Germinal center (tissue), 1 donor: ENCODE data around the gene BMPR1A.
"Not testable (repeated sequence)": the region's sequence is repeated elsewhere in the genome, so short reads cannot be mapped to it uniquely, and the experiment has no call there.

Experiments used
- DNase-seq: peaks from one replicate; pipeline ENCODE4 v3.0.0; 2012; ENCODE audit warnings: mixed read lengths, low spot score

Gene BMPR1A

DNA sequence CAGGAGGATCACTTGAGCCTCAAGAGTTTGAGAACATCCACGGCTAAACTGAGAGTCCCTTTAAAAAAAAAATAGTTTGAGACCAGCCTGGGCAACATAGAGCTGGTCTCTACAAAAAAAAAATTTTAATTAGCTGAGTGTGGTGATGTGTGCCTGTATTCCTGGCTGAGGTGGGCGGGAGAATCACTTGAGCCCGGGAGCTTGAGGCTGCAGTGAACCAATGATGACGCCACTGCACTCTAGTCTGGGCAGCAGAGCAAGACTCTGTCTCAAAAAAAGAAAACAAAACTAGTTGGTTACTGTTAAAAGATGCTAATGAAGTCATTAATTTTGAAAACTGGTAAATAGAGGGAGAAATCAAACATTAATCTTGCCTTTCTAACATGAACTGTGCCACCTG lies 124.6 kb downstream of the BMPR1A start:
- no peak for DNase-seq

DNA sequence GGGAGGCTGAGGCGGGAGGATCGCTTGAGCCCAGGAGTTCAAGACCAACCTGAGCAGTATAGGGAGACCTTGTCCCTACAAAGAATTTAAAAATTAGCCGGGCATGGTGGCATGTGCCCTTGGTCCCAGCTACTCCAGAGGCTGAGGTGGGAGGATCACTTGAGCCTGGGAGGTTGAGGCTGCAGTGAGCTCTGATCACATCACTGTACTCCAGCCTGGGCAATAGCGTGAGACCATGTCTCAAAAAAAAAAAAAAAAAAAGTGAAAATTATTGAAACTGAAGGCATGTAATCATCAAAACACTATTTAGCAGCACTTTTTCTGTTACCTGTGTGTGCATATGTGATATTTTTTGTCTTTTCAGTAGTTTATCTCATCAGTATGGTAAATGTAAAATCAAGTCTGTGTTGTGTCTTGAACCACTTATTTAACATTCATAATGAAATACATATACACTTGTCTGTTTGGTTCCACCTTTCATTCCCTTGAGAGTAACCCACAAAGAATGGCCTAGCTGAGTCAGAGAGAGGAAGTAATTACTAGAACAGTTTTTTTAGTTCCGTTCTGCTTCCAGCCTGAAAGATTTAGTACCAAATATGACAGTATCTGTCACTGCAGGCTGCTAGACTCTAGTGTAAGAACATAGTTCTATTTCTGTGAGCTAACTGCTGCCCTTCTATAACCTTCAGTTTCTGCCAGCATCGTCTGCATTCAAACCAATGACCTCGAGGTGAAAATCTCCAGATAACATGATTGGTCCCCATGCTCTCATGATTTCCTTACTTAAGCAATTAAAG lies 132.4 kb downstream of the BMPR1A start:
- DNase-seq, result peak; percentile 62

DNA sequence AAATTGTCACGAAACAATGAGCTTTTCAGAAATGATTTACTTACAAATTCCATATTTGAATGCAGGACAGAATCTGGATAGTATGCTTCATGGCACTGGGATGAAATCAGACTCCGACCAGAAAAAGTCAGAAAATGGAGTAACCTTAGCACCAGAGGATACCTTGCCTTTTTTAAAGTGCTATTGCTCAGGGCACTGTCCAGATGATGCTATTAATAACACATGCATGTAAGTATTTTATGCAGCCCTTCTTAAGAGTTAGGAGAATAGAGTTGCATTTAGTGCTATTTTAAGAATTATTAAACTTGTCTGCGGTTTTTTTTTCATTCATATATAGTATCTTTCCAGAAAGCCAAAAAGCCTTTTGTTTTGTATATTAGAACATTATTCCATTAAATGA lies 133.6 kb downstream of the BMPR1A start:
- DNase-seq, result no peak

- no peak for DNase-seq
Observed at GRCh38 chr10:86898511-86898910, 142.1 kb downstream of the BMPR1A start.

GRCh38 chr10:86899132-86899531 lies 142.7 kb downstream of the BMPR1A start:
- no peak for DNase-seq

- DNase-seq, result peak; percentile 32
Observed at GRCh38 chr10:86899670-86900276, 143.4 kb downstream of the BMPR1A start.

DNA sequence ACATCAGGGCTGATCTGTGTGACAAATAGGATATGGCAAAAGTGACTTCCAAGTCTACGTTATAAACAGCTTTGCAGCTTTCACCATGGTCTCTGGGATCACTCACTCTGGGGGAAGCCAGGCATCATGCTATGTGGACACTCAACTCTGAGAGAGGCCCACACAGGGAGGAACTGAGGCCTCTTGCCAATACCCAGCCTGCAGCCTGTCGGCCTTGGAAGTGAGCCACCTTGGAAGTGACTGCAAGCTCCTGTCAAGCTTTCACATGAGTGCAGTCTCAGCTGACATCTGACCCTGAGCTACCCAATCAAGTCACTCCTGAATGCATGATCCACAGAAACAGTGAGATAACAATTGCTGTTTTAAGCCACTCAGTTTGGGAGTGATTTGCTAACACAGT lies 144.5 kb downstream of the BMPR1A start:
- DNase-seq, result no peak

GRCh38 chr10:86904600-86904999 lies 148.2 kb downstream of the BMPR1A start:
- no peak for DNase-seq

DNA sequence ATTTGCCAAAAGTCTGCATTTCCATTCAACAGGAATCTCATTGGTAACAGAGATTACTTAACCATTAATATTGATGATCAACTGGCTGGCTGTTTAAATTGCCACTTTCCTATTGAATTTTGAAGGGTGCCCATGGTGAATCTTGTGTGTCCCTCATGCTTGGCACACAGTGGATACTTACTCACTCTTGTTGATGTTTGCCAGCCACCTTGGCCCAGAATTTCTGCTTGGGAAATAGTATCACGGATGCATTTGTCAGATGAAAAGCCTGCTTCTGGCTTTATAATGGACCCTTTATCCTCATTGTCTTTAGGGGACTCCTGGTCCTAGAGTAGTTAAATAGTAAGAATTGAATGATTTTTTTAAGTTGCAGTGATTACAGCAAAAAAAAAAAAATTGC lies 149.0 kb downstream of the BMPR1A start:
- no peak for DNase-seq

DNA sequence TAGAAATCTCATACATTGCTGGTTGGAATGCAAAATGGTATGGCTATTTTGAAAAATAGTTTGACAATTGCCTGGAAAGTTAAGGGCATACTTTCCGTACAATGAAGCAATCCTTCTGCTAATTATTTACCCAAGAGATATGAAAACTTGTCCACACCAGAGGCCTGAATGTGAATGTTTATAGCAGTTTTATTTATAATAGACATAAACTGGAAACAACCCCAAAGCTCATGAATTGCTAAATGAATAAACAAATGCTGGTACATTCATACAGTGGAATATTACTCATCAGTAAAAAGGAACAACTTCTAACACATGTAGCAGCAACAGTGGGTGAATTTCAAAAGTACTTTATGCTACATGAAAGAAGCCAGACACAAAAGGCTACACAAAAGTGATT lies 158.3 kb downstream of the BMPR1A start:
- DNase-seq, result no peak

DNA sequence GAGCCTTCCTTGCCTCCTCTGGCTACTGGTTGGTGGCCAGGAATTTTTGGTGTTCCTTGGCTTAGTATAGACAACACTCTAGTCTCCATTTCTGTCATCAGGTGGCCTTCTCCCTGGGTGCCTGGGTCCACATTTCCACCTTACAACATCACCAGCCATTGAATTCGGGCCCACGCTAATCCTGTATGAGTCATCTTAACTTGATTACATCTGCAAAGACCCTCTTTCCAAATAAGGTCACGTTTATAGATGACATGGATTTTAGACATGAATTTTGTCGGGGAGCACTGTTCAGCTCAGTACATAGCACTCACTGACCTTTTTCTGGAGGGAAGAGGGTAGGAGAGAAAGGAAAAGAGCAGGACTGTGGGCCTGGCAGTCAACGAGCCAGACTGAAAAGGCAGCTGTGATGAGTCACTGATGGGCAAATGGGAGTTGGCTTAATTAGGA lies 161.6 kb downstream of the BMPR1A start:
- no peak for DNase-seq

GRCh38 chr10:86922553-86922961 lies 166.1 kb downstream of the BMPR1A start:
- no peak for DNase-seq

DNA sequence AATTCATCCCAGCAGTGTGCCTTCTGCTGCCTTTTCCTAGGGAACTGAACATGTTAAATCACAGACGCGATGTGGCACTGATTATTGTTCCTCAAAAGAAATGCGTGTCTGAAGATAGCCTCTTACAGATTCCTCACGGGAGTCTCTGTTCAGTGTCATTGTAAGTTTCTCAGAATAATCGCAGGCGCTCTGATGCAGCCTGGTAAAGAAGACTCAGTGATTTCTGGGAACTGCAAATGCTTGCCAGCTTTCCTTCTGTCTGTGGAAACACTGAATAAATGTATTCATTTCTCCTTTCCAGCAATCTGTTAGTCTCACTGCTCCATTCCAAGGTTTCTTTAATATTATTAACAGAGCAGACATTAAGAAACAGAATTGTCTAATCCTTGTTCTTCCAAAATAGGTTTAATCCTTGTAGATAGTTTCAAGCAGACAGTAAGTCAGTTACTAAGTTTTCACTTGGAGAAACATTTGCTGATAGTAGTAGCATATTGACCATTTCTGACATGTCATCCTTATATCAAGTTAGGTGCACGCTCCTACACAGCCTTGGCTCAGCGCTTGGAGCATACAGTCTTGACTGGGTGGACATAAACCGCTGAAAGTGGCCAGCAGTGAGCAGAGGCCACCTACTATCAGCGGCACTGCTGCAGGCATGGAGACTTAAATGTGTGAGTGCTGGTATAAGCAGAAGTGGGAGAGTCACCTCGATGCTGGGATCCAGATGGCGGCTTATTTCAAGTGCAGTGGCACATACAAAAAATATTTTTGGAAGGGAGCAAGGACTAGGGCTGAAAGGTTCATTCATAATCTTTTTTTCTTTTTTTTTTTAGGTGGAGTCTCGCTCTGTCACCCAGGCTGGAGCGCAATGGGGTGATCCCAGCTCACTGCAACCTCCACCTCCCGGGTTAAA lies 173.3 kb downstream of the BMPR1A start:
- no peak for DNase-seq

GRCh38 chr10:86931872-86932271 lies 175.5 kb downstream of the BMPR1A start:
- DNase-seq, result no peak

DNA sequence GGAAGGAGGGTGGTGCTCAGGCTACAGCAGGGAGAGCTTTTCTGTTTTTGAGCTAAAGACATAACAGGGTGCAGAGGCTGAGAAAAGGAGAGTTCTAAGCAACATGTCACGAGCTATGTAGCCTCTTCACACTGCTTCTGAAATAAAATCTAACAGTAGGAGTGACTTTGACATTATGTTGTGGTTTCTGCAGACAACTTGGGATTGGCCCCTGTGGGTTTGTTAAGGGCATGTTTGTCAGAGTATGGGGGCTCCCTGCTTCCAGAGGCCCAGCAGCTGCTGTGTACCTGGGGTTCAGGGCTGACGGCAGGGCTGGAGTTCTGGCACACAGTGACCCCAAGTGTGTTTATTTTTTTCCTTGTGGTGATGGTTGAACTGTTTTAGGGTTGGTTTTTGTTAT lies 176.3 kb downstream of the BMPR1A start:
- DNase-seq, result no peak

DNA sequence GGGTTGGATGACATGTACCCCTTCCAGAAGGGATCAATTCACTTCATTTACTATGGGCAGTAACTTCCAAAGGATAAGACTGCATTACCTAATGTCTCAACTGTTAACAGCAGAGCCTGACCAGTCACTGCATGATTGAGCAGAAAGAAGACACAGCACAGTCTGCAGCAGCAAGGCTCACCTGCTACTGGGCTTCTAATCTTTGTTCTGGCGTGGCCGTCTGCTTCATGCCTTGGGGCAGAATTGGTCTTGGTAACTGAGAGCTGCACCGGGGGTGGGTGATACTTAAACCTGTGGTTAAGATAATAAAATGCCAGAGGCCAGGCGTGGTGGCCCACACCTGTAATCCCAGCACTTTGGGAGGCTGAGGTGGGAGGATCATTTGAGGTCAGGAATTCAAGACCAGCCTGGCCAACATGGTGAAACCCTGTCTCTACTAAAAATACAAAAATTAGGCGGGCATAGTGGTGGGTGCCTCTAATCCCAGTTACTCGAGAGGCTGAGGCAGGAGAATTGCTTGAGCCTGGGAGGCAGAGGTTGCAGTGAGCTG lies 177.8 kb downstream of the BMPR1A start:
- DNase-seq, result not testable (repeated sequence)

DNA sequence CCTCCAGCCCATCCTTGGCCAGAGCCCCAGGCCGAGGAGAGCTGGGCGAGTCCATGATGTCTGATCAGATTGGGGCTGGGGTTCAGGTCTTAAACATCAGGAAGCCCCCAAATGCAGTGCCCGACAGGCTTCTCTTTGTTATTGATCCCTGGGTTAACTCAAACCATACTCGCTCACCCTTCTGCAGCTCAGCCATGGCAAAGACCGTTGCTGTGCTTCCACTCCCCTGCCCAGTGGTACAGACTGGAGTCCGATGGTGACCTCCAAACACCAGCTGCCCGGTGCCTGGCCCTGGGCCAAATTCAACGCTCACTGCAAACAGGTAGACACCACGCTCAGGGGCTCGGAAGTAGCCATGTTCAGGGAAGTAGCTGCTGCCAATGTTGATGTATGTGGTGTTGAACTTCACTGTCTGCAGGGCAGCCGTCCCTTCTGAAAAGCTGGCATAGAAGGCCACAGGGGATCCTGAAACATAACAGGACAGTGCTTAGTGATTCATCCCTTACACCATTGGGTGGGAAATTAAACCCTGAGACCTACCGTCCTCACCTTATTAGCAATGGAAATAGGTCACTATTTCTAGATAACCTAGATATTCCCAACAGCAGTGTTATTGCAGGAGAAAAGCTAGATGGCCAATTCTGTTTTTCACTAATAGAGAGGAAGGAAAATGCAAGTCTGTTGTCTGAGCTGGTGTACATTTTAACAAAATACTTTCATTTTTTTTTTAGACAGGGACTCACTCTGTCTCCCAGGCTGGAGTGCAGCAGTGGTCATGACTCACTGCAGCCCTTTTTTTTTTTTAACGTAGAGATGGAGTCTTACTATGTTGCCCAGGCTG lies 180.5 kb downstream of the BMPR1A start:
- no peak for DNase-seq

DNA sequence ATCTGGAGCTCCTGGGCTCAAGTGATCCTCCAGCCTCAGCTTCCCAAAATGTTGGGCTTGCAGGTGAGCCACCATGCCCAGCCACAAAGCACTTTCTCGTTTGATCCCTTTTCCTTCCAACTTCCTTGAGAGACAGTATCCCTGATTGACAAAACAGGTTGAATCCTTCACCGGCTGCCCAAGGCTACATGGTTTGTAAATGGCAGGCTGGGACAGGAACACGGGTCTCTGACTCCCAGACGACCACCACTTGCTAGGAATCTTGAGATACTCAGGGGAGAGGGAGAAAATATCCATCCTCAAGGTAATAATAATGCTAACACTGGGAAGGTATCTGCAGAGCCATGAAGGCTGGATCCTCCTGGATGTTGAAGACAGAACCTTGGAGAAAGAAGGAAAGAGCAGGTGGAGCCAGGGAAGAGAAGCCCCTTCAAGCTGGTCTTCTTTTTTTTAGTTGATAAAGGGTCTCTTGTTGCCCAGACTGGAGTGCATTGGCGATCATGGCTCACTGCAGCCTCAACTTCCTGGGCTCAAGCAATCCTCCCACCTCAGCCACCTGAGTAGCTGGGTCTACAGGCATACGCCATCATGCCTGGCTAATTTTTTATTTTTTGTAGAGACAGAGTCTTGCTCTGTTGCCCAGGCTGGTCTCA lies 181.2 kb downstream of the BMPR1A start:
- no peak for DNase-seq

DNA sequence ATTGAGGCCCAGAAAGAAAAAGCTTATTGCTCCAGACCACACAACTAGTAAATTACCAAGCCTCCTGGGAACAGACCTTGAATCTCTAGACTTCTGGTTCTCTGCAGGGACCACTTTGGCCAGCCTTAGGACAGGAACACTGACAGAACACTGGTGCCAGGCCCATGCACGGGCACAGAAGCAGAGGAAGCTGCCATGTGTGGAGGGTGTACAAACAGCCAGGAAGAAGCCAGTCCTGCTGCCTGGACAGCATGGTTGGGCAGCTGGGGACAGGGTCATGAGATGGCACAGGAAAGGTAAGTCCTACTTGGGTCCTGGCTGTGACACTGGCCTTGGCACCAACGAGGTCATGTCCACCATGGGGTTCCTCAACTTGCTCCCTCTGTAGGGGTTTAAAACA lies 181.8 kb downstream of the BMPR1A start:
- no peak for DNase-seq

DNA sequence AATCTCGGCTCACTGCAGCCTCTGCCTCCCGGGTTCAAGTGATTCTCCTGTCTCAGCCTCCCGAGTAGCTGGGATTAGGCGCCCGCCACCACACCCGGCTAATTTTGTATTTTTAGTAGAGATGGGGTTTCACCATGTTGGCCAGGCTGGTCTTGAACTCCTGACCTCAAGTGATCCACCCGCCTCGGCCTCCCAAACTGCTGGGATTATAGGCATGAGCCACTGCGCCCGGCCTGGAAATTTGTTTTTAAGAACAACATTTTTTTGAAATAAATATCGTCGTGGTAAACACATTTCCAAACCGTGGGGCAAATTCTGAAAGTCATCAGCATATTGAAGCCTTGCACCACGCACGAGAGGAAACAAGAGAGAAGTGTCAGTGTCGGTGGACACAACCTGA lies 183.7 kb downstream of the BMPR1A start:
- not testable (repeated sequence) for DNase-seq

DNA sequence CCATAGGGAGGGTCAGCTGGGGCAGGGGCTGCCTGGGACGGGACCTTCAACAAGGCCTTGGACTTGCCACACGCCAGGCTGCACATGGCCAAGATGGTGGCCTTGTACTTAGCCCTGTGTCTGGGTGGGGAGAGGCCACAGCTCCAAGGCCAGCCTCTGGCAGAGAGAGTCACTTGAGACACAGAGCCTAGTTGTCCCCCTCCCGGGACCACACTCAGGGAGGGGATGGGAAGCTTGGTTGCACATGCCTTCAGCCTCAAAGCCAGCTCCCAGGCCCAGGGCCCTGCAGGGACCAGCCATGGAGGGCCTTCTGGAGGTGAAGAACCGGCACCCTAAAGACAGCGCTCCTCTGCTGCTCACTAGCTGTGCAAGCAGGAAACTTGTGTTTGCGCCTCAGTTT lies 184.3 kb downstream of the BMPR1A start:
- DNase-seq, result no peak
